IPS-18a (cell line): ENCODE measurements around the gene NNT.
"Not testable (repeated sequence)": the region's sequence is repeated elsewhere in the genome, so short reads cannot be mapped to it uniquely, and the experiment has no call there.

Experiments used
- H3K27ac ChIP-seq: one replicate; pipeline ENCODE4 v1.5.1; 2013; ENCODE audit warnings: low read length
- H3K27me3 ChIP-seq: one replicate; pipeline ENCODE4 v1.6.1; 2013; ENCODE audit warnings: mild to moderate bottlenecking, low read length; ENCODE audit not compliant: control insufficient read depth, insufficient read depth
- H3K36me3 ChIP-seq: one replicate; pipeline ENCODE4 v1.6.1; 2013; ENCODE audit warnings: low read depth, low read length; ENCODE audit not compliant: control insufficient read depth
- H3K4me1 ChIP-seq: one replicate; pipeline ENCODE4 v1.6.1; 2013; ENCODE audit warnings: low read depth, low read length; ENCODE audit not compliant: control insufficient read depth
- H3K4me3 ChIP-seq: one replicate; pipeline ENCODE4 v1.5.1; 2013; ENCODE audit warnings: low read length
- H3K9ac ChIP-seq: one replicate; pipeline ENCODE4 v1.6.1; 2013; ENCODE audit warnings: mild to moderate bottlenecking, low read length, moderate library complexity
- H3K9me3 ChIP-seq: one replicate; pipeline ENCODE4 v1.6.1; 2013; ENCODE audit warnings: low read depth, low read length; ENCODE audit not compliant: control insufficient read depth

NNT gene

DNA sequence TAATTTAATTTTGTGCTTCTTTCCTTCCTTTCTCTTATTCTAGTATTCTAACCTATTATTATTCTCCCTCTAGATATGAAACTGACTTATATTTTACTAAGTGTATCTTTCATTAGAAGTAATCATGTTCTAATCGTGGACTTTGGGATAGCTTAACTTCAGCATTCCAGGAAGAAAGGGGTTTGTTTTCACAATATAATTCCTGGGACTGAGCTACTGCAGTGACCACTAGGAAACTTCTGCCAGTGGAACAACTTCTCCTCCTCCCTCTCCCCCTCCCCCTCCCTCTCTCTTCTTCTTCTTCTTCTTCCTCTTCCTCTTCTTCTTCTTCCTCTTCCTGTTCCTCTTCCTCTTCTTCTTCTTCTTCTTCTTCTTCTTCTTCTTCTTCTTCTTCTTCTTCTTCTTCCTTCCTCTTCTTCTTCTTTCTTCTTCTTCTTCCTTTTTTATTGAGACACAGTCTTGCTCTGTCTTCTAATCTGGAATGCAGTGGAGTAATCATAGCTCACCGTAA, 127.9 kb downstream of the NNT start:
- Histone ChIP-seq H3K27ac (no peak overlapping the region), H3K27me3 (no peaks in the 10 kb centered on the region), H3K4me3 (no peak overlapping the region), H3K9me3 (no peaks in the 10 kb centered on the region), H3K36me3 (no peaks in the 10 kb centered on the region), H3K4me1 (no peaks in the 10 kb centered on the region), H3K9ac (no peak overlapping the region)

DNA sequence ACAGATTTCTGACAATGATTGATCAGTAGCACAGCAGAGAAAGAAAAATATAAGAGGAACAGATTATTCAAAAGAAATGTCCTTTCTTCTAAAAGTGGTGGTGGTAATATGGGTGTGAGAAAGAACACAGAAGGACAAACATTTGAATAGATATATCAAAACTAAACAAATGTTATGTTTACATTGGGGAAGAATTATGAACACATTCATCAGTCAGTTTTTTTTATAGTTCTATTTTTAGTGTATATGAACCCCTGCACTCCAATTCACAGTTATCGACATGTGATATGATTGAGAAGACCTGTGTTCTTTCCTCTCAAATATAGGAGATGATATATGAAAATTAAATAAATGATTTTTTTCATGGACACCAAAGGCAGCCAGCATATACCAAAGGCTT, 128.6 kb downstream of the NNT start:
- Histone ChIP-seq H3K27ac (no peak overlapping the region), H3K27me3 (no peaks in the 10 kb centered on the region), H3K9me3 (no peaks in the 10 kb centered on the region), H3K9ac (no peak overlapping the region), H3K36me3 (no peaks in the 10 kb centered on the region), H3K4me1 (no peaks in the 10 kb centered on the region), H3K4me3 (no peak overlapping the region)

DNA sequence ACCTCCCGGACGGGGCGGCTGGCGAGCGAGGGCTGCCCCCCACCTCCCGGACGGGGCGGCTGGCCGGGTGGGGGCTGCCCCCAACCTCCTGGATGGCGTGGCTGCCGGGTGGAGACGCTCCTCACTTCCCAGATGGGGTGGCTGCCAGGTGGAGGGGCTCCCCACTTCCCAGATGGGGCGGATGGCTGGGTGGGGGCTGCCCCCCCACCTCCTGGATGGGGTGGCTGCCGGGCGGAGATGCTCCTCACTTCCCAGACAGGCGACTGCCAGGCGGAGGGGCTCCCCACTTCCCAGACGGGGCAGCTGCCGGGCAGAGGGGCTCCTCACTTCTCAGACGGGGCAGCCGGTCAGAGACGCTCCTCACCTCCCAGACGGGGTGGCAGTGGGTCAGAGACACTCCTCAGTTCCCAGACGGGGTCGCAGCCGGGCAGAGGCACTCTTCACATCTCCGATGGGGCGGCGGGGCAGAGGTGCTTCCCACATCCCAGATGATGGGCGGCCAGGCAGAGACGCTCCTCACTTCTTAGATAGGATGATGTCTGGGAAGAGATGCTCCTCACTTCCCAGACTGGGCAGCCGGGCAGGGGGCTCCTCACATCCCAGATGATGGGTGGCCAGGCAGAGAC, 143.1 kb downstream of the NNT start:
- not testable (repeated sequence) for H3K27me3 ChIP-seq, H3K27ac ChIP-seq, H3K4me3 ChIP-seq, H3K4me1 ChIP-seq, H3K36me3 ChIP-seq, H3K9me3 ChIP-seq, H3K9ac ChIP-seq

DNA sequence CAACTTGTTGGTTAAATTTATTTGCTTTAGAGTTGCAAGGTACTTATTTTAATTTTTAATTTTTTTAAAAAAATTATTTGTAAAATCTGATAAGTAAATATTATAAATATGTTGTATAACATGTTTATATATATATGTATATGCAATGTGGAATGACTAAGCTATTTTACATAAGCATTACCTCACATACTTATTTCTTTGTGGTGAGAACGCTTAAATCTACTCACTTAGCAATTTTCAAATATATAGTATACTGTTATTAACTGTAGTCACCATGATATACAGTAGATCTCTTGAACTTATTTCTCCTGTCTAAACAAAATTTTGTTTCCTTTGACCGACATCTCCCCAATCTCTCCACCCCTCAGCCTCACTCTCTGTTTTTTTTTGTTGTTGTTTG, 147.8 kb downstream of the NNT start:
- Histone ChIP-seq H3K4me1 (no peaks in the 10 kb centered on the region), H3K27ac (no peak overlapping the region), H3K27me3 (no peaks in the 10 kb centered on the region), H3K9me3 (peaks cover 3% of the 10 kb centered on the region), H3K9ac (no peak overlapping the region), H3K4me3 (no peak overlapping the region), H3K36me3 (no peaks in the 10 kb centered on the region)

DNA sequence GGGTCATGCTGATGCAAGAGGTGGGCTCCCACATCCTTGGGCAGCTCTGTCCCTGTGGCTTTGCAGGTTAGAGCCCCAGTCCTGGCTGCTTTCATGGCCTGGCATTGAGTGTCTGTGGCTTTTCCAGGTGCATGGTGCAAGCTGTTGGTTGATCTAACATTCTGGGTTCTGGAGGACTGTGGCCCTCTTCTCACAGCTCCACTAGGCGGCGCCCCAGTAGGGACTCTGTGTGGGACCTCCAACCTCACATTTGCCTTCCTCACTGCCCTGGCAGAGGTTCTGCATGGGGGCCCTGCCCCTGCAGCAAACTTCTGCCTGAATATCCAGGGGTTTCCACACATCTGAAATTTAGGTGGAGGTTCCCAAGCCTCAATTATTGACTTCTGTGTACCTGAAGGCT, 150.1 kb downstream of the NNT start:
- Histone ChIP-seq H3K27me3 (no peaks in the 10 kb centered on the region), H3K36me3 (no peaks in the 10 kb centered on the region), H3K9ac (no peak overlapping the region), H3K9me3 (peaks cover 6% of the 10 kb centered on the region), H3K27ac (no peak overlapping the region), H3K4me3 (no peak overlapping the region), H3K4me1 (no peaks in the 10 kb centered on the region)
